M059J (cell line): ENCODE data around the gene POU2AF2. TPM values are rescaled to one million over a fixed set of nuclear protein-coding genes. Genes with fewer than 3 reads are reported as not detected.
"Not testable (repeated sequence)": the region's sequence is repeated elsewhere in the genome, so short reads cannot be mapped to it uniquely, and the experiment has no call there.

Source experiments
- DNase-seq: peaks from one replicate; pipeline ENCODE4 v3.0.0-alpha.2; 2012; ENCODE audit warnings: low read depth
- total RNA-seq: library from RNA; depleted of rRNA; stranded (reverse); fragments of >200 nt; shearing (Covaris generic); gene quantifications from 2 replicates; pipeline ENCODE4 v1.2.3, GENCODE V29; 2014

Gene POU2AF2
- total RNA-seq, 1 experiment from 2014 or later: not detected

DNA sequence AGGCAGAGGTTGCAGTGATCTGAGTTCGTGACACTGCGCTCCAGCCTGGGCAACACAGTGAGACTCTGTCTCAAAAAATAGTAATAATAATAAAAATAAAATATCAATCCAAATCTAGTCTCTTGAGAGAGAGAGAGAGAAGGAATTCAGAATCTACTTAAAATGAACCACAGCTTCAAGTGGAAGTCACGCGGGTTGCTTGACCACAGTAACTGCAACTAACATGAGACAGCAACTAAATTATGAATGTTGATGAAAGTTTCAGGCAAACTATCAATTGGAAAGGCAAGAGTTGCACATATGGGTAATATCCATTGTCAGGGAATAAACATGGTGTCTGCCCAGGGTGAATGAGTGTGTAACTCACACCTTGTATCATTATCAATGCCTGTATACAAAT is 12.5 kb downstream of the POU2AF2 start:
- DNase-seq: no peak

DNA sequence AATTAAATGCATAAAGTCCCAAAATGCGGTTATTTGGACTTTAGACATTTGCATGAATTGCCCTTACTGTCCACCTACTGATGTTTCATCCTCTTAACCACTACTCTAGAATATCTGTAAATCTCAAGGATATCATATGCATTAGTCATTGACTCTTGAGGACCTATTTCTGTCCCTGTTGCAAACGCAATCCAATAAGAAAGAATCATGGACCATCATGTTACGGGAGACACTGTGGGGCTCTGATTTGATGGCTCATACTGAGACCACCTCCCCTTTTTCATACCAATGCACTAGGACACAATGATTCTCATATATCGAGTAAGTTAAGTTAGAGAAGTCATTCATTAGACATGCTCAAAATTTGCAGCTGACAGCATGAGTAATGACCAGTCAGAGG is 14.4 kb downstream of the POU2AF2 start:
- peak; percentile 64 for DNase-seq

DNA sequence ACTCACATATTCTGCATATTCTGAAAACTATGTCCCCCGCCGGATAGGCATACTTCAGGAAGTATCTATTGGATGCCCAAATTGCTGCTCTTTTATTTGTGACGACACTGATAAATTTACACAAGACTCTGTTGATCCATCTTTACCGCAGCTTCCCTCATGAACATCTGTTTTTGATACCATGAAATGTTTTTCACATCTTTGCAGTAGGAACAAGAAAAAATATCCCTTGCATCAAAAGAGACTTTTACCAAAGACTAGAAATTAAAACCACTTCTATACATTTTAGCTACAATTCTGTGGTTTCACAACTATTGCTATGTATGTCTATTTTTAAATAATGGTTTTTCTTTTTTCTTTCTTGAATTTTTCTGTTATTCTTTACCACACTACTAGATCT is 15.3 kb downstream of the POU2AF2 start:
- no peak for DNase-seq

DNA sequence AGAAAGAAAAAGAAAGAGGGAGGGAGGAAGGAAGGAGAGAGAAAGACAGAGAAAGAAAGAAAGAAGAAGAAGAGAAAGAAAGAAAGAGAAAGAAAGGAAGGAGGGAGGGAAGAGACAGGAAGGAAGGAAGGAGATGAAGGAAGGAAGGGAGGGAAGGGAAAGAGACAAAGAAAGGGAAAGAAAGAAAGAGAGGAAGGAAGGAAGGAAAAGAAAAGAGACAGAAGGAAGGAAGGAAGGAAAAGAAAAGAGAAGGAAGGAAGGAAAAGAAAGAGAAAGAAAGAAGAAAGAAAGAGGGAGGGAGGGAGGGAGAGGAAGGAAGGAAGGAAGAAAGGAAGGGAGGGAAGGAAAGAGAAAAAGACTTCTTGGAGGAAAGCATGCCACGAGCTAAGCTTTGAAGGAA is 19.1 kb downstream of the POU2AF2 start:
- no peak for DNase-seq

DNA sequence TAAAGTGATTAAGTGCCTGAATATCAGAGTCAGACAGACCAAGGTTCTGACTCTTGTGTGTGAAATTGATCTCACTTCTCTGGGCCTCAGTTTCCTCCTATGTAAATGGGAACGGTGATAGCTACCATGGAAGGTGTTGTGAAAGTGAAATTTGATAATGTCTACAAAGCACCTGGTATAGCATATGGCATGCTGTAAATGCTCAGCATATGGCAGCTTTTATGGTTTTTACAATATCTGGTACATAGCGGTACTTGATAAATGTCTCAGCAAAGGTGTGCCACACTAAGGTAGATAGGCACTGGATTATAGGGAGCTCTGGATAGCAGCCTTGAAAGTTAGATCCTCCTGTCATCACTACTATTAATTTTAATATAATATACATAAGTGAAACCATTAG is 19.9 kb downstream of the POU2AF2 start:
- no peak for DNase-seq

DNA sequence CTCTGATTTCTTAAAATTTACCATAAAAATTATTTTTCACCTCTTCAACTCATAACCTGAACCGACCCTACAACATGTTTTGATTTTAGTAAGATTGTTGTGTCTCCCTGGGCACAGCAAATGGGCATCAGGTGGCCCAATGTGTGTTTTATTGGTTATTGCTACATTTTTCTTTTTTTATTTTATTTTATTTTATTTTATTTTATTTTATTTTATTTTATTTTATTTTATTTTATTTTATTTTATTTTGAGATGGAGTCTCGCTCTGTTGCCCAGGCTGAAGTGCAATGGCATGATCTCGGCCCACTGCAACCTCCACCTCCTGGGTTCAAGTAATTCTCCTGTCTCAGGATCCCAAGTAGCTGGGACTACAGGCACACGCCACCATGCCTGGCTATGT is 22.8 kb downstream of the POU2AF2 start:
- DNase-seq: not testable (repeated sequence)

DNA sequence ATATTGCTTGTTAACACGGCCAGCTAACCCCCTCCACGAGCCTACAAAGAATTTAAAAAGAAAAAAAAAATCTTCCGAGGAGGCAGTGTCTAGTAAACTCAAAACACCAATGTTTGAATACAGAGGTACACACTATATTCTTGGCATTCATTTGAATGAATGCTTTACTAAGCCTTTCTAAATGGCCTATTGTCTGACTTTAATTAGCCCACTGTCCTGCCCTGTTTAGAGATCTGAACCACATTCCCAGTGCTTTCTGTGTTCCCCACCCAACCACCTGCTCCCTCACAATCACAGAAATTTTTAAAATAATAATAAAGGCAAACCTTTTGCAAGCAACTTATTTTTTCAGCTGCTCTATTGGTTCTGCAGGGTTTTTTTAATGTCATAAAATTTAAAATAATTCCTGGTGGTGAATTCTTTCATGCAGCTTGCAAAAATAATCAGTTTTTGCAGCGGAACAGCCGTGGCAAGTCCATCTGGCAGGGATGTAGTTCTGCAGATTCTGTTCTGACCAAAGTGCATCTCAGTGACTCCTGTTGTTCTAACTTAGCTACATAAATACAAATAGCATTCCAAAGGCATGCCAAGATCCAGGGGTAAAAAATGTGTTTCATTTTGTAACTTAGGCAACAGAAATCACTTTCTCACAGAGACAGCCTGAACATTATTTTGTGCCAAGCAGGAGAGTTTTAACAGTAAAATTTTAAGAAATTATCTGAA is 23.8 kb downstream of the POU2AF2 start:
- no peak for DNase-seq

DNA sequence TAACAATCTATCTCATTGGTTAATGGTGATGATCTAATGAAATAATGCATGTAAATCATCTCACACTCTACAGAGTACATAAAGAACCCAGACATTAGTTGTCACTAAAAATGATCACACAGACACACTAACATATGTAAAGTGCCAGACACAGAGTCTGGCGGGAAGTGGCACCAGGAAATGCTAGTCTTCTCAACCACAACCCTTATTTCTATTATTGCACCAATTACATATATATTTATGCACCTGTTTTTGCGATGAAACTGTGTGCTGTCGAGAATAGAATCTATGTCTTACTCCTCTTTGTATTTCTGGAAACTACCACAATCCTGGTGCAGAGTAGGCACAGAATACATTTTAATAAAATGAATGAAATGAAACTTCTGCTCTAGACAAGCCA is 26.9 kb downstream of the POU2AF2 start:
- DNase-seq: no peak

DNA sequence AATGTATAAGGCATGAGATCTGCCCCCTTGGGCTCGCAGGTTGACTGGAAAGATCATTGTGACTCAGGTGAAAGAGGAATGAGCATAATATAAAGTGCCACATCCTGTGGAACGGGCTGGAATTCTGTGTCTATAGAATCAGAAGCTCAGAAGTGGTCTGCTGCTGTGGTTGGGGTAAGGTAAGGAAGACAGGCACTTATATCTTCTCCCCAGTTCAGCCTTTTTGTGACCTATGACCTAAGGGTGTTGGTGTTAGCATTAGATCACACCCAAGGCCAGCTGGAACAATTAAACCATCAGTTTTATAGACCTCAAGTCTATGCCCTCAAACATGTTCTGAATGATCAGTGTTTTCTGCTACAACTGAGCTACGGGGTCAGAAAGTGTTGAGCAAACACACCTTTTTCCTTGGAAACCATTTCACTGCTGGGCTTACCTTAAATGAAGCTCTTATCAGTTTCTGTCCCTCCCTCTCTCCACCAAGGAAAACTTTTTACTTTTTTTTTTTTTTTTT is 37.1 kb downstream of the POU2AF2 start:
- DNase-seq: no peak

DNA sequence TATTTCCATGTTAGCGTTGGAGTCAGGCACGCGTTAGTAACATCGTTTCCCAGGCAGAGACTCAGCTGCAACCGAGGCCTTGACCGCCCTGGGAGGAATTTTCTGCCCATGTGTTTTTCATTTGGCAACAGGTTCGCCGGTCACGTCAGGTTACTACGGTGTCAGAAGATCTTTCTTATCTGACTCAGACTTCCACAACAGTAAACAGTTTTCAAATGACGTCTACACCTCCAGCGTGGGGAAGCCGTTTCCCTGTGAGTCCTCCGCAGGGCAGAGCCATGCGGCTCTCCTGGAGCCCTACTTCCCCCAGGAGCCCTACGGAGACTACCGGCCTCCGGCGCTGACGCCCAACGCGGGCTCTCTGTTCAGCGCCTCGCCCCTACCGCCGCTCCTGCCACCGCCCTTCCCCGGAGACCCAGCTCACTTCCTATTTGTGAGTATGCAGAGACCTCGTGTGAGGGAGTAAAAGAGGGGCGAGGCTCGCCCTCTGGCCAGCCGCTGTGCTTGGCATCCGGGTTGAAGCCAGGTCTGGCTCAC is 38.5 kb downstream of the POU2AF2 start:
- DNase-seq: no peak

DNA sequence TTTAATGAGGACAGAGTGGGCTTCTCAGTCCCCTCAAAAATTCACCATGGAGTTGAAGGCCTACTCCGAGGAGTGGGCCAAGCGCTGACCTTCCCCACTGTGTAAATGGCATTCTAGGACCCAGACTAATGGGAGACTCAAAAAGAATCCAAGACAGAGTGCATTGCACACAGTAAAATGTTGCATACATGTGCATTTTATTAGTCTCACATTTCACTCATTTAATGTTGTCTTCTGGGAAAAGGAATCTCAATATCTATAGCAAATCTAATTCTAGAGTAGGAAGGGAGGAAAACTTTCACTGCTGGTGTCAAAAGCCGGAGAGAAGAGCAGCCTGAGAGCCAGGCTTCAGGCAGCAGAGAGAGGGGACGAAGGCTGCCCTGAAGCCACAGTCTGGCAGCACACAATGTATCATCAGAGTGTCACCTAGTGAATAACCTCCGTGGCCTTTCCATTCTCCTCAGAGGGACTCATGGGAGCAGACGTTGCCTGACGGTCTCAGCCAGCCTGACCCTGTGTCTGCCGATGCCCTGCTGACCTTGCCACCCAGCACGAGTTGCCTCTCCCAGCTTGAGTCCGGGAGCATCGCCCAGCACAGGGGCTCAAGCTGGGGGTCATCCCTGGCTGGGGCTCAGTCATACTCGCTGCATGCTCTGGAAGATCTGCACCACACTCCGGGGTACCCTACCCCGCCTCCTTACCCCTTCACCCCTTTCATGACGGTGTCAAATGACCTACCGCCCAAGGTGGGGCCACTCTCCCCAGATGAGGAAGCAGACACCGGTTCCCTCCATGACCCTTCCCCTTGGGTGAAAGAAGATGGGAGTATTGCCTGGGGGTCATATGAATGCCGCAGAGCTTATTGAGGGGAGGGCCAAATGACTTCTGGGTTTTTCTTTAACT is 39.9 kb downstream of the POU2AF2 start:
- DNase-seq: no peak

DNA sequence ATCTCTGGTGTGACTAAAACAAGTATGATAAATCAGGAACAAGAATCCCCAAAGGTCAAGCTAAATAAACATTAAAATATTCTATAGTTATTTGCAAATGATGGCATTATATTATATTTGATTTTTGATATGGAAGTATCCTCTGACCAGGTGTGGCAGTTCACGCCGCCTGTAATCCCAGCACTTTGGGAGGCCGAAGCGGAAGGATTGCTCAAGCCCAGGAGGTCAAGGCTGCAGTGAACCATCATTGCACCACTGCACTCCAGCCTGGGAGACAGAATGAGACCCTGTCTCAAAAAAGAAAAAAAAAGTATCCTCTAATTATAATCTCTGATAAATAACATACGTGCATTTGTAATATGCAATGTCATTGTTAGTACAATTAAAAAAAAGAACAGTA is 46.2 kb downstream of the POU2AF2 start:
- no peak for DNase-seq

DNA sequence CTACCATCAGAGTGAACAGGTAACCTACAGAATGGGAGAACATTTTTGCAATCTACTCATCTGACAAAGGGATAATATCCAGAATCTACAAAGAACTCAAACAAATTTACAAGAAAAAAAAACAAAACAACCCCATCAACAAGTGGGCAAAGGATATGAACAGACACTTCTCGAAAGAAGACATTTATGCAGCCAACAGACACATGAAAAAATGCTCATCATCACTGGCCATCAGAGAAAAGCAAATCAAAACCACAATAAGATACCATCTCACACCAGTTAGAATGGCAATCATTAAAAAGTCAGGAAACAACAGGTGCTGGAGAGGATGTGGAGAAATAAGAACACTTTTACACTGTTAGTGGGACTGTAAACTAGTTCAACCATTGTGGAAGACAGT is 46.9 kb downstream of the POU2AF2 start:
- DNase-seq: not testable (repeated sequence)

DNA sequence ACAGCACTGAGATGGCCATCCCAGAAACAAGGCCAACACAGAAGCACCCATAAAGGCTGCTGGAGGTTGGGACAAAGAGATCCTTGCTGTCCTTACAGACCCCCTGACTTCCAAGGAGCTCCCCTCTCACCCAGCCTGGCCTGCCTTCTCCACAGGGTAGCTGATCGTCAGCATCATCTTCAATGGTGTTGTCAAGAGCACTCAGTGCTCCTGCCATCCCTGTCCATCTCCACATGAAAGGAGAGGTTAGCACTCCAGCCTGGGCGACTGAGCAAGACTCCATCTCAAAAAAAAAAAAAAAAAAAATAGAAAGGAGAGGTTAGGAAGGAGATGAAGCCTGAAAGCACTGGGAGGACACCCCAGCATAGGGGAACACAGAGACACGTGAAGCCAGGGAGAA is 50.7 kb downstream of the POU2AF2 start:
- no peak for DNase-seq

DNA sequence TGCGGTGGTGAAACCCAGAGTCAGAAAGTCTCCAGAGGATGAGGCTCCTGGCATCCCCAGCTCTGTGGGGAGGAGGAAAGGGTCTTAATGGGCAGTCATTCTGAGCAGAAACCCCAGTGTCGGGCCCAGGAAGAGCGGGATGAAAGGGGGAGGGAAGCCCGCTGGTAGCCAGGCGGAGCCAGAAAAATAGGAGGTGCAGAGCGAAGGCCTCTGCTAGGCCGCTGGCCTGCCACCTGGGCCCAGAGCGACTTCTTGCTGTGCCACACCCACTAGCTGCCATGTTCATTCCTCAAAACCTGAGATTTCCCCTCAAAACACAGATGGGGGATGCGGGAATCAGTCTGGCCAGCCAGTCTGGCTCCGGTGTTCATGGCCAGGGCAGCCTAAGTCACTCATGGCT is 52.2 kb downstream of the POU2AF2 start:
- DNase-seq: no peak

DNA sequence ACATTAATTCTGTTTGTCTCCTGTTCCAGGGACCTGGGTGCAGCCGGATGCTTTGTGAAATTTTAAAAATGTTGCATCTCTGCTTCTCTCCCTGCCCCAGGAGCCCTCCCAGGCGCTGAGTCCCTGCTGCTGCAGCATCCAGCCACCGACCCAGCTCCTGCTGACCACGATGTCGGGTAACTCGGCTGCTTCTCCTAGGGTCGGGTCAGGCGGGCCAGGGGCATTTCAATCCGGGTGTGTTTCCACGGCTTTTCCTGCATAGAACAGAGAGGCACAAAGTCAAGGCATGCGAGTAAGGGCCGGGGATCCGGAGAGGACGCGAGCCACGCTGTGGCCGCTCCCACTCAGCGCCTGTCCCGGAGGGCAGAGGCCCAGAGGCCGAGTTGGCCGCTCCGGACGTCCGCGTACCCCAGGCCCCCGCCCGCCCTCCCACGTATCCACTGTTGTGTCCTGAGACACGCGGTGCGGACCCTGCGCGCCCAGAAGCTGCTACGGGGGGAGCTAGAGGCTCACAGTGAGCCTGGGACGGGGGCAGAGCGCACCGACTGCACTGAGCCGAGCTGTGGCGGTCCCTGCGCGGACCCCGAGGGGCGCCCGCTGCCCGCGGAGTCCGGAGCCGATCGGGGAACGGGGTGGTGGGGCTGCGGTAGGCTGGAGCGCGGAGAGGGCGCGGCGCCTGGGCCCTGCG is 53.0 kb downstream of the POU2AF2 start, which contains the start of gene POU2AF3:
TSS of gene POU2AF3 (plus strand) at position 134 of the 688 bp plus-strand sequence. CDS start at position 170, 36 bp downstream.
- DNase-seq: no peak

DNA sequence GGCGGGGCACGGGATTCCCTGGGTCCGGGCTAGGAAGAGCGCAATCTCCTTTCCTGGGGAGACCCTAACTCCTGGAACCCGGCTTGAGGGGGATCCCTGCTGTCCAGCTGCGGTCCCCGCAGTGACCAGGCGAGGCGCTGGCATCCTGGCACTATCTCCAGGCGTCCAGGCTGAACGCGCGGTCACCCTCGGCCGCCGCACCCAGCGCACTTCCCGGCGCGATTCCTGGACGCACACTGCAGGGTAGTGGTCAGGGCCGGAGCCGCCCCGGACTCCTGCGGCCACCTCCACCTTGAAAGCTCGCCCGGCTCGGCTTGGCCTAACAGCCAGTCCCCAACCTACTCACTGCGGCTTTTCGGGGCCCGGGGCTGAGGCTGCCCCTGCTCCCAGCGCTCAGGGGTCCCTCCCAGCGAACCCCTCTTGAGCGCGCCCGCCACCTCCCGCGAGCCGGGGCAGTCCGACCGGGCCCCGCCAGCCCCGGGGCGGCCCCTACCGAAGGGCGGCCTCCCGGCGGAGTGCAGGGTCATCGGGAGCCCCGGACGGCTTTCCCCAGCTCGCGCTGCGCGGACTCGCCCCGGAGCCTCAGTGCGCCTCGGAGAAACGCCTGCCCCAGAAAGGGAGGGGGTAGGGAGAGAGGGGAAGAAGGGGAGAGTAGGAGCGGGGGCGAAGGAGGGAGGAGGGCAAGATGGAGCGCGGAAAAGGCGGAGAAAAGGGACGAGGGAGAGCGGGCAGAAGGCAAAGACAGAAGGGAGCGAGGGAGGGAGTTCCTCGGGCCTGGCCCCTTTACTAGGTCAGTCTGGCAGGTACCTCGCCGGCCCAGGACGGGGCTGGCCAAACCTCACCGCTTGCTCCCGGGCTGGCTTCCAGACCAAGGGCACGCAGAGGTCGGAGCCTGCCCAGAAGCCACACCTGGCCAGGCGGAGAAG is 53.8 kb downstream of the POU2AF2 start:
- DNase-seq: peak; percentile 36

DNA sequence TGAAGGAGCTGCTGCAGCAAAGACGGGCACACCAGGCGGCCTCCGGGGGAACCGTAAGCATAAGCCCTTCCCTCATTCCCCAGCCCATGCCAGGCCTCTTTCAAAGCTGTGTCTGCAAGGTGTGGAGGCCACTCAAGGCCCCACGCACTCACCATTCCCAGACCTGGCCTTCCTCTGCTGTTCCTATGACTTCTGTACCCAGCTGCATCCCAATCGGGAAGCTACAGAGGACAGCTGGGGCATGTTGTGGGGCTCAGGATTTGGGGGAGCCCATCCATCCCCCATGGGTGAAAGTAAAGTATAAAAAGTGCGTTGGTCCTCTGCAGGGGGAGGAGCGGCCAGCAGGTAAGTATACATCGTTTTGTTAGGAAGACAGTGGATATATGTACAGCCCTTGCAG is 55.0 kb downstream of the POU2AF2 start:
- no peak for DNase-seq

DNA sequence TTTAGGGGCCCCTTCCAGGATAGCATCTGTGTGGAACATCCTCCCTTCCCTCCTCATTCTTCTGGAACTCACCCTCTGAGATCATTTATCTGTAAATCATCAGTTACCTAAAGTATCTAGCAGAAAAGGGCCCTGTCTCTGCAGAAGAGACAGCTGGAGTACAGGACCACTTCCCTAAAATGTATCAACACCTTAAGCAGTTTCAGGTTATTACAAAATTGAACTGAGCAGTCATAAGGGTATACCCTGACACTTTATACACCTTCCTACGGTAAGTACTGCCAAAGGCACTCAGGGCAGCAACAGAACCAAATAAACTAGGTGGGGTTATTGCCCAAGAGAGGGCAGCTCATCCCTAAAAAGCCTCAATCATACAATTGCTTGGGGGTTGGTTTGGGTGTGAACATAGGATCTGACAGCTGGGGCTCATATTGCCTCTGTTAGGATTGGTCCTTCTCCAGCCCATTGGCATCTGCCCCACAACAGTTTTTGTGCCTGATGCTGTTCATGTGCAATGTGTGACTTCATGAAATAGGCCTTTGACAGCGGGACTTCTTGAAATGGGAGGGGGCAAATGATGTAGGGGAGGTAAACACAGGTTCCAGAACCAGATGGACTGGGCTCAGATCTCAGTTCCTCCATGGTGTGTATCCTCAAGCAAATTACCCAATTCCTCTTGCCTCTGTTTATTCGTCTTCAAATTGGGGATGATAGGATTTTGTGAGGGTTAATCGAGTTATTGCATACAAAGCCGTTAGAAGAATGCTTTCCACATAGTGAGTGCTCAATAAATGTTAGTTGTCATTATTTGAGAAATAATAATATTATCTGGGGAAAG is 55.7 kb downstream of the POU2AF2 start:
- no peak for DNase-seq

DNA sequence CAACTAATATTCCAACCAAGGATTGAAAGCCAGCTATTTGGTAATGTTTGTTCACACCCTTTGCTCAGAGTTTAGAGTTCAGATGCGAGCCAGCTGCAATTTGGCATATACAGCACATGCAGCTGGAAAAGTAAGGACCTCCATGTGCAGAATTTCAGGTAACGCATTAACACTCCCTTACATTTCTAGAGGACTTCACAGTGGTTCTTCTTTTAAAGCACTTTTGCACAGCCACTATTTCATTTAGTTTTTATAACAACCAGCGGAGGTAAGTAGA is 56.3 kb downstream of the POU2AF2 start:
- no peak for DNase-seq
